Measurements from ENCODE around the gene AMPD2.
"Not testable (repeated sequence)": the region's sequence is repeated elsewhere in the genome, so short reads cannot be mapped to it uniquely, and the experiment has no call there.

Gene AMPD2

DNA sequence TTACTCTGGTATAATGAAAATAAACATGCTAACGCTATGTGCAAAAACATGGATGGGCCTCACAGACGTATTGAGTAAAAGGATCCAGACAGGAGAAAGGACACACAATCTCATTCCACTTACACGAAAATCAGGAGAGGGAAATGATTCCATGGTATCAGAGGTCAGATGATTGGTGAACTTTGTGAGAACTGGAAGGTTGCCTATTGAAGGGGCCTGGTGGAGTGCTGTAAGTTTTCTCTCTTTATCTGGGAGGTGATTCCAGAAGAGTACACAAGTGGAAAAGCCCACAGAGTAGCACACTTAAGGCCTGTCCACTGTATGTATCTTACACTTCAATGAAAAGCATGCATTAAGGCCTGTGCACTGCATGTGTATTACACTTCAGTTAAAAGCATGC, 57.8 kb downstream of the AMPD2 start:
- Mint-ChIP-seq H3K4me1 (no peaks in the 10 kb centered on the region), H3K27ac (no peak overlapping the region), H3K36me3 (no peaks in the 10 kb centered on the region), H3K4me3 (no peak overlapping the region), H3K27me3 (no peaks in the 10 kb centered on the region), H3K9me3 (no peaks in the 10 kb centered on the region)
- ATAC-seq (replicated peaks) (no peak), DNase-seq (no peak)

DNA sequence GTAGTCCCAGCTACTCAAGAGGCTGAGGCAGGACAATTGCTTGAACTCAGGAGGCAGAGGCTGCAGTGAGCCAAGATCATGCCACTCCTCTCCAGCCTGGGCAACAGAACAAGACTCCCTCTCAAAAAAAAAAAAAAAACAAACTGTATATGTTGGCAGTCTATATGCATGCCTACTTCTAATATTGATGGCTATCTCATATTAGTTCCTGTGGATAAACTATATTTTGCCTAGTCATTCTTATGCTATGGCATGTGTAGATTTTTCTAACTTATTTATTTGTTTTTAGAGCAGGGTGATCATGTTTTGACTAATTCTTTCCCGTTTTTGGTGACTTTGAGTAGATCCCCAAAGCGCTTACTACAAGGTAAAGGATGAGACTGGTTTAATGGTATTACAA, 59.0 kb downstream of the AMPD2 start:
- H3K4me1 Mint-ChIP-seq; H3K27me3 Mint-ChIP-seq; H3K9me3 Mint-ChIP-seq; H3K27ac Mint-ChIP-seq; H3K36me3 Mint-ChIP-seq; DNase-seq; H3K4me3 Mint-ChIP-seq; ATAC-seq (replicated peaks): not testable (repeated sequence)
